RWPE2 (cell line): ENCODE data around the gene DRC1.

Experiments used
- ATAC-seq: fragments of 200-7000 bp; cut with Tn5 transposase; 3 replicates; pipeline ENCODE4 v1.9.1; 2021; ENCODE audit warnings: low read depth
- DNase-seq: peaks from one replicate; pipeline ENCODE4 v3.0.0-alpha.2; 2020; ENCODE audit warnings: low spot score
- H3K27ac ChIP-seq: fragments of 450-650 bp; 2 replicates; pipeline ENCODE4 v1.5.1; 2017; ENCODE audit warnings: mild to moderate bottlenecking; ENCODE audit not compliant: poor library complexity, severe bottlenecking
- H3K27me3 ChIP-seq: fragments of 250-450 bp; sonication (Bioruptor Pico); 2 replicates; pipeline ENCODE4 v1.5.1; 2021; ENCODE audit warnings: mild to moderate bottlenecking, moderate library complexity; ENCODE audit not compliant: insufficient read depth, poor library complexity, severe bottlenecking
- H3K36me3 ChIP-seq: fragments of 250-450 bp; sonication (Bioruptor Pico); 2 replicates; pipeline ENCODE4 v1.5.1; 2020; ENCODE audit warnings: low read depth, mild to moderate bottlenecking, moderate library complexity
- H3K4me1 ChIP-seq: fragments of 250-450 bp; sonication (Bioruptor Pico); 2 replicates; pipeline ENCODE4 v1.5.1; 2021; ENCODE audit warnings: mild to moderate bottlenecking, moderate library complexity; ENCODE audit not compliant: insufficient read depth, poor library complexity, severe bottlenecking
- H3K4me3 ChIP-seq: fragments of 250-450 bp; sonication (Bioruptor Pico); 2 replicates; pipeline ENCODE4 v1.5.1; 2021; ENCODE audit warnings: mild to moderate bottlenecking, moderate library complexity; ENCODE audit not compliant: severe bottlenecking
- H3K9me3 ChIP-seq: fragments of 250-450 bp; sonication (Bioruptor Pico); 2 replicates; pipeline ENCODE4 v1.5.1; 2021; ENCODE audit warnings: mild to moderate bottlenecking, moderate library complexity; ENCODE audit not compliant: severe bottlenecking
- CTCF ChIP-seq: fragments of 450-650 bp; IDR thresholded peaks from one replicate; pipeline ENCODE4 v1.5.1; 2017; ENCODE audit warnings: mild to moderate bottlenecking, moderate library complexity; ENCODE audit not compliant: poor library complexity, severe bottlenecking

Gene DRC1

GRCh38 chr2:26460613-26461031 lies 58.9 kb downstream of the DRC1 start:
- no peaks in the 10 kb centered on the region for H3K9me3 ChIP-seq
- DNase-seq (no peak), ATAC-seq (no peak)
- no peaks in the 10 kb centered on the region for H3K4me1 ChIP-seq
- no peaks in the 10 kb centered on the region for H3K36me3 ChIP-seq
- TF ChIP-seq CTCF, result no peak
- H3K4me3 ChIP-seq, result no peak overlapping the region
- no peaks in the 10 kb centered on the region for H3K27me3 ChIP-seq
- no peak overlapping the region for H3K27ac ChIP-seq

GRCh38 chr2:26461601-26462023 lies 59.9 kb downstream of the DRC1 start:
- no peaks in the 10 kb centered on the region for H3K4me1 ChIP-seq
- ATAC-seq, result no peak
- H3K36me3 ChIP-seq, result no peaks in the 10 kb centered on the region
- no peak overlapping the region for H3K27ac ChIP-seq
- H3K27me3 ChIP-seq, result no peaks in the 10 kb centered on the region
- DNase-seq, result no peak
- H3K9me3 ChIP-seq, result no peaks in the 10 kb centered on the region
- no peak overlapping the region for H3K4me3 ChIP-seq
- TF ChIP-seq CTCF, result no peak

- Histone ChIP-seq H3K9me3 (no peaks in the 10 kb centered on the region), H3K4me3 (no peak overlapping the region), H3K27ac (no peak overlapping the region), H3K36me3 (no peaks in the 10 kb centered on the region), H3K27me3 (no peaks in the 10 kb centered on the region), H3K4me1 (no peaks in the 10 kb centered on the region)
- ATAC-seq (no peak), DNase-seq (peak; percentile 39)
- TF ChIP-seq CTCF, result no peak
Measured at GRCh38 chr2:26462100-26462499, 60.4 kb downstream of the DRC1 start.

GRCh38 chr2:26462511-26463243 lies 61.0 kb downstream of the DRC1 start:
- Histone ChIP-seq H3K36me3 (no peaks in the 10 kb centered on the region), H3K27ac (no peak overlapping the region), H3K27me3 (no peaks in the 10 kb centered on the region), H3K4me3 (no peak overlapping the region), H3K9me3 (no peaks in the 10 kb centered on the region), H3K4me1 (no peaks in the 10 kb centered on the region)
- ATAC-seq (peak; percentile 40; the same call in 2 of the 3 replicates), DNase-seq (no peak)
- peak; percentile 27 for TF ChIP-seq CTCF
